H9 (cell line): Measurements from ENCODE around the gene ANKRD39. TPM values are rescaled to one million over a fixed set of nuclear protein-coding genes. Genes with fewer than 3 reads are reported as not detected.

Experiments used
- DNase-seq: peaks from one replicate; pipeline ENCODE4 v3.0.0-alpha.2; 2017
- H2AFZ ChIP-seq: one replicate; pipeline ENCODE4 v1.6.1; 2013; ENCODE audit warnings: mild to moderate bottlenecking, low read length, control low read depth, moderate library complexity
- H2AK5ac ChIP-seq: 2 replicates; pipeline ENCODE4 v1.6.1; 2013; ENCODE audit warnings: low read length, control low read depth, mixed read lengths; ENCODE audit not compliant: insufficient read length
- H2BK120ac ChIP-seq: one replicate; pipeline ENCODE4 v1.6.1; 2013; ENCODE audit warnings: low read depth, mild to moderate bottlenecking, low read length, control low read depth, inconsistent platforms; ENCODE audit not compliant: poor library complexity, severe bottlenecking
- H2BK12ac ChIP-seq: 2 replicates; pipeline ENCODE4 v1.6.1; 2013; ENCODE audit warnings: low read length, control low read depth, mixed read lengths, low read depth; ENCODE audit not compliant: insufficient read length
- H2BK15ac ChIP-seq: 2 replicates; pipeline ENCODE4 v1.6.1; 2013; ENCODE audit warnings: low read depth, low read length, control low read depth
- H2BK20ac ChIP-seq: one replicate; pipeline ENCODE4 v1.6.1; 2013; ENCODE audit warnings: low read depth, mild to moderate bottlenecking, low read length, control low read depth, inconsistent platforms; ENCODE audit not compliant: poor library complexity, severe bottlenecking
- H2BK5ac ChIP-seq: 2 replicates; pipeline ENCODE4 v1.6.1; 2013; ENCODE audit warnings: low read length, control low read depth, mixed read lengths; ENCODE audit not compliant: insufficient read length
- H3K14ac ChIP-seq: 2 replicates; pipeline ENCODE4 v1.6.1; 2013; ENCODE audit warnings: low read length, control low read depth; ENCODE audit not compliant: insufficient read depth
- H3K18ac ChIP-seq: 2 replicates; pipeline ENCODE4 v1.6.1; 2013; ENCODE audit warnings: low read depth, mild to moderate bottlenecking, mixed read lengths, low read length, control low read depth; ENCODE audit not compliant: insufficient read length
- H3K23ac ChIP-seq: 2 replicates; pipeline ENCODE4 v1.6.1; 2013; ENCODE audit warnings: low read length, control low read depth, mixed read lengths, low read depth; ENCODE audit not compliant: insufficient read length
- H3K23me2 ChIP-seq: 2 replicates; pipeline ENCODE4 v1.6.1; 2013; ENCODE audit warnings: low read depth, mild to moderate bottlenecking, mixed read lengths, low read length, control low read depth; ENCODE audit not compliant: insufficient read length, poor library complexity, severe bottlenecking
- H3K27ac ChIP-seq: 2 replicates; pipeline ENCODE4 v1.5.1; 2013; ENCODE audit warnings: low read length, control low read depth, mixed read lengths, low read depth; ENCODE audit not compliant: insufficient read length
- H3K27me3 ChIP-seq: 2 replicates; pipeline ENCODE4 v1.6.1; 2013; ENCODE audit warnings: low read length, control low read depth, inconsistent platforms; ENCODE audit not compliant: insufficient read depth
- H3K4ac ChIP-seq: 2 replicates; pipeline ENCODE4 v1.6.1; 2013; ENCODE audit warnings: low read depth, mild to moderate bottlenecking, control low read depth, inconsistent platforms, low read length, moderate library complexity
- H3K4me1 ChIP-seq: 2 replicates; pipeline ENCODE4 v1.6.1; 2013; ENCODE audit warnings: low read length, control low read depth, inconsistent platforms; ENCODE audit not compliant: insufficient read depth
- H3K4me2 ChIP-seq: 2 replicates; pipeline ENCODE4 v1.6.1; 2013; ENCODE audit warnings: low read length, control low read depth, mixed read lengths; ENCODE audit not compliant: insufficient read length, insufficient read depth
- H3K56ac ChIP-seq: 2 replicates; pipeline ENCODE4 v1.6.1; 2013; ENCODE audit warnings: low read depth, mild to moderate bottlenecking, mixed read lengths, low read length, control low read depth; ENCODE audit not compliant: insufficient read length
- H3K79me1 ChIP-seq: 2 replicates; pipeline ENCODE4 v1.6.1; 2013; ENCODE audit warnings: low read depth, mild to moderate bottlenecking, moderate library complexity, low read length, control low read depth, inconsistent platforms; ENCODE audit not compliant: insufficient read depth, poor library complexity, severe bottlenecking
- H3K79me2 ChIP-seq: 2 replicates; pipeline ENCODE4 v1.6.1; 2013; ENCODE audit warnings: low read length, control low read depth, inconsistent platforms; ENCODE audit not compliant: insufficient read depth
- H3K9ac ChIP-seq: 2 replicates; pipeline ENCODE4 v1.6.1; 2013; ENCODE audit warnings: low read length, control low read depth, mixed read lengths; ENCODE audit not compliant: insufficient read length; ENCODE audit errors: extremely low read depth
- H3K9me3 ChIP-seq: one replicate; pipeline ENCODE4 v1.6.1; 2013; ENCODE audit warnings: low read depth, low read length, inconsistent platforms; ENCODE audit not compliant: control insufficient read depth
- H3T11ph ChIP-seq: one replicate; pipeline ENCODE4 v1.6.1; 2013; ENCODE audit warnings: mild to moderate bottlenecking, low read length, control low read depth, inconsistent platforms
- H4K20me1 ChIP-seq: one replicate; pipeline ENCODE4 v1.6.1; 2013; ENCODE audit not compliant: control insufficient read depth, insufficient read length, insufficient read depth
- H4K5ac ChIP-seq: 2 replicates; pipeline ENCODE4 v1.6.1; 2013; ENCODE audit warnings: low read depth, mild to moderate bottlenecking, mixed read lengths, low read length, control low read depth; ENCODE audit not compliant: insufficient read length
- H4K8ac ChIP-seq: replicated peaks from 2 replicates; pipeline ENCODE4 v1.6.1; 2013; ENCODE audit warnings: low read length, control low read depth, mixed read lengths, low read depth; ENCODE audit not compliant: insufficient read length
- H4K91ac ChIP-seq: 2 replicates; pipeline ENCODE4 v1.6.1; 2013; ENCODE audit warnings: low read depth, mild to moderate bottlenecking, moderate library complexity, mixed read lengths, low read length, control low read depth; ENCODE audit not compliant: insufficient read length
- H3K27ac Mint-ChIP-seq, 3 experiments: 2 replicates in 2 of 3; 3 replicates in 1 of 3; pipeline ENCODE4 v1.8.0; 2020 to 2021; ENCODE audit warnings: mixed read lengths in 3 of 3, mild to moderate bottlenecking in 1 of 3, moderate library complexity in 1 of 3
- H3K27me3 Mint-ChIP-seq: 2 replicates; pipeline ENCODE4 v1.8.0; 2021; ENCODE audit warnings: low read depth, mild to moderate bottlenecking, moderate library complexity, mixed read lengths
- H3K36me3 Mint-ChIP-seq, 3 experiments: 2 replicates in 2 of 3; 3 replicates in 1 of 3; pipeline ENCODE4 v1.8.0; 2020 to 2021; ENCODE audit warnings: low read depth in 3 of 3, mixed read lengths in 3 of 3; ENCODE audit not compliant: insufficient read depth in 1 of 3
- H3K4me1 Mint-ChIP-seq, 2 experiments: 2 replicates each; pipeline ENCODE4 v1.8.0; 2020; ENCODE audit warnings: mixed read lengths in 2 of 2
- H3K4me3 Mint-ChIP-seq, 2 experiments: 2 replicates in 1 of 2; 3 replicates in 1 of 2; pipeline ENCODE4 v1.8.0; 2020 to 2021; ENCODE audit warnings: mild to moderate bottlenecking in 2 of 2, mixed read lengths in 2 of 2, moderate library complexity in 1 of 2
- H3K9me3 Mint-ChIP-seq, 2 experiments: 2 replicates in 1 of 2; 3 replicates in 1 of 2; pipeline ENCODE4 v1.8.0; 2020; ENCODE audit warnings: mild to moderate bottlenecking in 2 of 2, mixed read lengths in 2 of 2, moderate library complexity in 1 of 2
- CTCF ChIP-seq: fragments of 200-600 bp; sonication (generic); conservative IDR thresholded peaks from 3 replicates; pipeline ENCODE4 v1.8.0; 2021; ENCODE audit warnings: antibody characterized with exemption, mild to moderate bottlenecking
- WGBS: extraction: QIAGEN DNeasy Blood & Tissue Kit; methylation state at CpG from one replicate; pipeline ENCODE4 v1.1.7; 2013; ENCODE audit warnings: missing lambda C conversion rate, low lambda C conversion rate, mixed read lengths; ENCODE audit not compliant: insufficient read length; ENCODE audit errors: extremely low coverage; 5-methylcytosine and 5-hydroxymethylcytosine counted together
- total RNA-seq: library from RNA; stranded (reverse); gene quantifications from 2 replicates; pipeline ENCODE4 v1.2.1, GENCODE V29; 2021

The ANKRD39 gene
- total RNA-seq, 1 experiment from 2014 or later: 13.0 TPM

GRCh38 chr2:96838345-96839292 is 19.2 kb downstream of the ANKRD39 start:
- no CpG with 5 or more reads among the region's 23 CpGs for WGBS
- H3K9me3 Mint-ChIP-seq: no peaks in the 10 kb centered on the region
- no peak overlapping the region for H3K27ac ChIP-seq

More at GRCh38 chr2:96838345-96839292, 19.2 kb downstream of the ANKRD39 start:
- H3K23ac ChIP-seq: no peak overlapping the region
- no peak overlapping the region for H2BK15ac ChIP-seq
- H2AK5ac ChIP-seq: no peak overlapping the region
- no peak overlapping the region for H4K8ac ChIP-seq
- H3K4ac ChIP-seq: no peak overlapping the region
- no peaks in the 10 kb centered on the region for H3K23me2 ChIP-seq
- Mint-ChIP-seq H3K27me3 (no peaks in the 10 kb centered on the region; the same call in none of the 2 replicates), H3K4me1 (peaks cover under 1 to 9% of the 10 kb centered on the region in 2 experiments), H3K4me3 (no peak overlapping the region), H3K27ac (no peak overlapping the region; a peak in 1 of 7 replicates), H3K36me3 (peaks cover 6 to 29% (median 20%) of the 10 kb centered on the region in 3 experiments; a peak in 6 of 7 replicates)
- no peaks in the 10 kb centered on the region for H3K79me2 ChIP-seq
- no peak overlapping the region for H3K18ac ChIP-seq
- H3K56ac ChIP-seq: no peak overlapping the region
- TF ChIP-seq CTCF: no peak
- no peak overlapping the region for H3K9ac ChIP-seq
- no peak overlapping the region for H2BK20ac ChIP-seq
- H4K91ac ChIP-seq: no peak overlapping the region
- no peaks in the 10 kb centered on the region for H3K27me3 ChIP-seq
- H4K5ac ChIP-seq: no peak overlapping the region
- no peaks in the 10 kb centered on the region for H3K79me1 ChIP-seq
- H3K9me3 ChIP-seq: no peaks in the 10 kb centered on the region
- no peak overlapping the region for H3K4me2 ChIP-seq
- H3K4me1 ChIP-seq: no peaks in the 10 kb centered on the region
- no peak for DNase-seq
- H2BK120ac ChIP-seq: no peak overlapping the region
- H4K20me1 ChIP-seq: no peaks in the 10 kb centered on the region
- H3K14ac ChIP-seq: no peak overlapping the region
- H2BK5ac ChIP-seq: no peak overlapping the region
- no peak overlapping the region for H2BK12ac ChIP-seq
- no peak overlapping the region for H2AFZ ChIP-seq
- no peak overlapping the region for H3T11ph ChIP-seq
